Stimulated activated CD8-positive, alpha-beta memory T cell treated with anti-CD3 and anti-CD28 coated beads, Interleukin-12 subunit alpha, Interleukin-12 subunit beta, amount 100 ng/mL, for 1 hour (primary cell): ENCODE data around the gene MEST.
"Not testable (repeated sequence)": the region's sequence is repeated elsewhere in the genome, so short reads cannot be mapped to it uniquely, and the experiment has no call there.

Source experiments
- DNase-seq: peaks from one replicate; pipeline ENCODE4 v3.0.0-alpha.2; 2020; ENCODE audit warnings: low read depth

MEST gene

GRCh38 chr7:130523519-130524125 is 31.7 kb downstream of the MEST start:
- DNase-seq, result not testable (repeated sequence)

GRCh38 chr7:130524628-130525027 is 32.7 kb downstream of the MEST start:
- no peak for DNase-seq

- DNase-seq, result not testable (repeated sequence)
Measured at GRCh38 chr7:130527752-130528355, 36.0 kb downstream of the MEST start.

- no peak for DNase-seq
Measured at GRCh38 chr7:130529417-130529816, 37.5 kb downstream of the MEST start.

- not testable (repeated sequence) for DNase-seq
Measured at GRCh38 chr7:130537894-130538293, 46.0 kb downstream of the MEST start.

- not testable (repeated sequence) for DNase-seq
Measured at GRCh38 chr7:130541287-130541686, 49.4 kb downstream of the MEST start.

- DNase-seq, result not testable (repeated sequence)
Measured at GRCh38 chr7:130542297-130542696, 50.4 kb downstream of the MEST start.

GRCh38 chr7:130543487-130544010 is 51.7 kb downstream of the MEST start:
- no peak for DNase-seq

GRCh38 chr7:130544356-130544755 is 52.5 kb downstream of the MEST start:
- no peak for DNase-seq

GRCh38 chr7:130553398-130554029 is 61.6 kb downstream of the MEST start:
- no peak for DNase-seq

GRCh38 chr7:130554481-130554880 is 62.6 kb downstream of the MEST start:
- no peak for DNase-seq
